ENCODE data around the gene NNMT. TPM values are rescaled to one million over a fixed set of nuclear protein-coding genes. Genes with fewer than 3 reads are reported as not detected.
"Not testable (repeated sequence)": the region's sequence is repeated elsewhere in the genome, so short reads cannot be mapped to it uniquely, and the experiment has no call there.

NNMT gene
- total and polyA plus RNA-seq, 8 donors: 1.2 to 244 (median 1.9) TPM

GRCh38 chr11:114326151-114326550, 30.0 kb downstream of the NNMT start:
- H3K36me3 ChIP-seq: no peaks in the 10 kb centered on the region
- H3K27ac ChIP-seq: no peak overlapping the region
- H3K4me1 ChIP-seq: peaks cover 2 to 3% of the 10 kb centered on the region in 2 donors
- no peaks in the 10 kb centered on the region for H3K27me3 ChIP-seq
- H3K4me3 ChIP-seq: no peak overlapping the region
- H3K9me3 ChIP-seq: peaks cover 0 to 14% of the 10 kb centered on the region in 2 donors
- DNase-seq (no peak), ATAC-seq (no peak)
- no peak for TF ChIP-seq CTCF (IDR thresholded peaks at IDR 0.05)
- intact Hi-C loops (cut with DNase I): no loop called here

- H3K4me3 ChIP-seq: no peak overlapping the region
Measured at GRCh38 chr11:114326776-114327175, 30.6 kb downstream of the NNMT start.

GRCh38 chr11:114330373-114330772, 34.2 kb downstream of the NNMT start:
- Histone ChIP-seq H3K9me3 (peaks cover 0 to 14% of the 10 kb centered on the region in 2 donors), H3K36me3 (no peaks in the 10 kb centered on the region), H3K27ac (no peak overlapping the region), H3K4me1 (no peaks in the 10 kb centered on the region), H3K4me3 (no peak overlapping the region), H3K27me3 (peaks cover 0 to 4% of the 10 kb centered on the region in 2 donors)
- no peak for ATAC-seq
- TF ChIP-seq CTCF (IDR thresholded peaks at IDR 0.05): no peak
- intact Hi-C loops (cut with DNase I): no loop called here
- DNase-seq: no peak

More at GRCh38 chr11:114326776-114327175, 30.6 kb downstream of the NNMT start:
- no peaks in the 10 kb centered on the region for H3K27me3 ChIP-seq
- H3K27ac ChIP-seq: no peak overlapping the region
- ATAC-seq (no peak), DNase-seq (no peak)
- no peaks in the 10 kb centered on the region for H3K4me1 ChIP-seq
- intact Hi-C loops (cut with DNase I): no loop called here
- TF ChIP-seq CTCF (IDR thresholded peaks at IDR 0.05): no peak
- H3K9me3 ChIP-seq: peaks cover 0 to 14% of the 10 kb centered on the region in 2 donors
- H3K36me3 ChIP-seq: no peaks in the 10 kb centered on the region

- TF ChIP-seq CTCF (IDR thresholded peaks at IDR 0.05): peak; percentile 57 to 72
- Histone ChIP-seq H3K4me3 (peak overlapping the region in 1 of 2 donors; percentile 8), H3K36me3 (no peaks in the 10 kb centered on the region), H3K27ac (peak overlapping the region; percentile 15 to 41), H3K9me3 (no peaks in the 10 kb centered on the region), H3K27me3 (no peaks in the 10 kb centered on the region), H3K4me1 (peaks cover 0 to 13% of the 10 kb centered on the region in 2 donors)
- intact Hi-C loops (cut with DNase I): loop anchor here in 1 of 2 donors (10.0 kb wide), 1 partner anchor 264 kb away; no protein-coding TSS in a partner anchor
- DNase-seq (peak in 3 of 4 donors; percentile 43 to 72 (median 49)), ATAC-seq (peak; percentile 95)
Measured at GRCh38 chr11:114340311-114341131, 44.3 kb downstream of the NNMT start.

- not testable (repeated sequence) for H3K27ac ChIP-seq, DNase-seq, H3K27me3 ChIP-seq, H3K9me3 ChIP-seq, ATAC-seq, H3K4me3 ChIP-seq, H3K36me3 ChIP-seq
- peaks cover 0 to 13% of the 10 kb centered on the region in 2 donors for H3K4me1 ChIP-seq
- intact Hi-C loops (cut with DNase I): loop anchor here in 1 of 2 donors (10.0 kb wide), 1 partner anchor 263 kb away; no protein-coding TSS in a partner anchor
Measured at GRCh38 chr11:114341667-114342066, 45.5 kb downstream of the NNMT start.

Measured in left lung (tissue), 10 donors.